ENCODE measurements around the gene AGPS.

- no peak for TF ChIP-seq PTBP1 (IDR thresholded peaks at IDR 0.05; ENCODE audit: low read depth, low read length)
- TF ChIP-seq MYBL2 (IDR thresholded peaks at IDR 0.05; ENCODE audit: low read depth), result no peak
- TF ChIP-seq MYBL2 (CRISPR knock-in tag; IDR thresholded peaks at IDR 0.05; ENCODE audit: borderline replicate concordance), result no peak
- TF ChIP-seq CTCF (IDR thresholded peaks at IDR 0.05 in 2 of 3, conservative IDR thresholded peaks at IDR 0.05 in 1 of 3; ENCODE audit: insufficient read depth in 2 of 3, low read depth in 1 of 3, low read length in 3 of 3), result 0 out of 6 replicates have a peak, but pooled peaks of 1 of the 3 experiments have one; percentile 1
- no peak for TF ChIP-seq DPF2 (IDR thresholded peaks at IDR 0.05)
- TF ChIP-seq CBX5 (IDR thresholded peaks at IDR 0.05; ENCODE audit: borderline replicate concordance, low read depth), result no peak
- no peak for TF ChIP-seq ARID2 (IDR thresholded peaks at IDR 0.05)
- no peak for TF ChIP-seq C11orf30 (IDR thresholded peaks at IDR 0.05; ENCODE audit: low read depth)
- TF ChIP-seq STAG1 (CRISPR knock-in tag; IDR thresholded peaks at IDR 0.05; ENCODE audit: borderline replicate concordance), result no peak
- no peak for TF ChIP-seq AFF4 (CRISPR knock-in tag; IDR thresholded peaks at IDR 0.05)
- TF ChIP-seq NRF1 (conservative IDR thresholded peaks at IDR 0.05 in 1 of 2, IDR thresholded peaks at IDR 0.05 in 1 of 2), result no peak
- TF ChIP-seq POLR2A (conservative IDR thresholded peaks at IDR 0.05), result no peak
- TF ChIP-seq ZNF134 (CRISPR knock-in tag; conservative IDR thresholded peaks at IDR 0.05), result no peak
- TF ChIP-seq TGIF2 (CRISPR knock-in tag; IDR thresholded peaks at IDR 0.05), result no peak
- TF ChIP-seq ZMIZ1 (IDR thresholded peaks at IDR 0.05; ENCODE audit: low read depth in 2 of 2, low read length in 2 of 2), result no peak
These were observed 48.3 kb upstream of the AGPS start for GRCh38 chr2:177344316-177344715.
